Mucosa of descending colon (tissue), 3 donors: ENCODE data around the gene FBXL19. TPM values are rescaled to one million over a fixed set of nuclear protein-coding genes. Genes with fewer than 3 reads are reported as not detected.
A peak's percentile ranks its signal among the peaks of the same experiment; 100 is the strongest.

Source experiments
- ATAC-seq: fragments of 200-7000 bp; cut with Tn5 transposase; one replicate; pipeline ENCODE4 v1.9.1; 2020; ENCODE audit warnings: mild to moderate bottlenecking, moderate library complexity
- DNase-seq, 3 donors: peaks; one replicate each; pipeline ENCODE4 v3.0.0-alpha.2; 2020
- H3K36me3 ChIP-seq: fragments of 200-600 bp; one replicate; pipeline ENCODE4 v1.8.0; 2021; ENCODE audit warnings: low read depth, mild to moderate bottlenecking
- H3K4me1 ChIP-seq: fragments of 200-600 bp; one replicate; pipeline ENCODE4 v1.8.0; 2021; ENCODE audit warnings: low read depth, mild to moderate bottlenecking
- H3K4me3 ChIP-seq: fragments of 200-600 bp; one replicate; pipeline ENCODE4 v1.8.0; 2021; ENCODE audit warnings: mild to moderate bottlenecking
- H3K9me3 ChIP-seq: fragments of 200-600 bp; one replicate; pipeline ENCODE4 v1.8.0; 2021; ENCODE audit warnings: mild to moderate bottlenecking
- intact Hi-C, 2 donors: fragments of 100-400 bp; cut with DNase I in 1 of 2; cut with micrococcal nuclease in 1 of 2; formaldehyde crosslinking; loops; one replicate each; pipeline versions ENCODE4 v1.11.0 to v1.11.1; 2022; cut with DNase I, micrococcal nuclease
- total RNA-seq, 3 donors: library from RNA; stranded (reverse); fragmentation: NEBNext Ultra II Directional in 2 of 3; extraction: Animal tissue kit (Norgen Biotek cat#: 25700) in 2 of 3; gene quantifications; one replicate each; pipeline versions ENCODE4 v1.2.1 to v1.2.4, GENCODE V29; 2021 to 2023
- TF ChIP-seq, protein P1 (sequence below): fragments of 200-600 bp; IDR thresholded peaks from one replicate; pipeline ENCODE4 v1.8.0; 2022; ENCODE audit warnings: antibody characterized with exemption, mild to moderate bottlenecking
- donor health status: DM: no; HTN: no; CAD: no; lungs with moderate emphysema.
- donor health status: DM: no; HTN: no; CAD: no.
- donor health status: DM: no; HTN: yes; CAD: no.

The FBXL19 gene
- total RNA-seq, 3 donors from 2014 or later = 17.6 to 30.3 (median 22.4) TPM

DNA sequence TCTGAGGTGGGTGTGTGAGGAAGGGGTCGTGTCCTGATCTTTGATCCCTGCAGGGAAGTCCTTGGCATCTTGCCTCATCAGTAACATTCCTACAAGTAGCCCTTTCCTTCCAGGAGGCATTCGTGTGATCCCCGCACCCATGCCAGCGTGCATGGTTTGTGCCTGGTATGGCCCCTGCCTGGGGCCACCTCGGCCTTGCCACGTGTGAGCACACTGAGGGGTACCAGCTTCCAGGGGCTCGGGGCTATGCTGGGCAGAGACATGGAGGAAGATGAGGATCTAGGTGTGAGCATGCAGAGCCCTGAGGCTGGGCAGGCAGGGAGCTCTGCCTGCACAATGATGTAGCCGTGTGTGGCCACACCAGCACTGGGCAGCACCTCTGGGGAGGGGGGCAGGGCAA lies 67.7 kb downstream of the FBXL19 start:
- no peak for DNase-seq
- intact Hi-C loops = no loop called here
- TF ChIP-seq, protein P1, sequence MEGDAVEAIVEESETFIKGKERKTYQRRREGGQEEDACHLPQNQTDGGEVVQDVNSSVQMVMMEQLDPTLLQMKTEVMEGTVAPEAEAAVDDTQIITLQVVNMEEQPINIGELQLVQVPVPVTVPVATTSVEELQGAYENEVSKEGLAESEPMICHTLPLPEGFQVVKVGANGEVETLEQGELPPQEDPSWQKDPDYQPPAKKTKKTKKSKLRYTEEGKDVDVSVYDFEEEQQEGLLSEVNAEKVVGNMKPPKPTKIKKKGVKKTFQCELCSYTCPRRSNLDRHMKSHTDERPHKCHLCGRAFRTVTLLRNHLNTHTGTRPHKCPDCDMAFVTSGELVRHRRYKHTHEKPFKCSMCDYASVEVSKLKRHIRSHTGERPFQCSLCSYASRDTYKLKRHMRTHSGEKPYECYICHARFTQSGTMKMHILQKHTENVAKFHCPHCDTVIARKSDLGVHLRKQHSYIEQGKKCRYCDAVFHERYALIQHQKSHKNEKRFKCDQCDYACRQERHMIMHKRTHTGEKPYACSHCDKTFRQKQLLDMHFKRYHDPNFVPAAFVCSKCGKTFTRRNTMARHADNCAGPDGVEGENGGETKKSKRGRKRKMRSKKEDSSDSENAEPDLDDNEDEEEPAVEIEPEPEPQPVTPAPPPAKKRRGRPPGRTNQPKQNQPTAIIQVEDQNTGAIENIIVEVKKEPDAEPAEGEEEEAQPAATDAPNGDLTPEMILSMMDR = no peak
- no peak overlapping the region for H3K4me3 ChIP-seq
- H3K4me1 ChIP-seq = no peaks in the 10 kb centered on the region
- no peaks in the 10 kb centered on the region for H3K9me3 ChIP-seq
- H3K36me3 ChIP-seq = no peaks in the 10 kb centered on the region
- ATAC-seq = no peak

DNA sequence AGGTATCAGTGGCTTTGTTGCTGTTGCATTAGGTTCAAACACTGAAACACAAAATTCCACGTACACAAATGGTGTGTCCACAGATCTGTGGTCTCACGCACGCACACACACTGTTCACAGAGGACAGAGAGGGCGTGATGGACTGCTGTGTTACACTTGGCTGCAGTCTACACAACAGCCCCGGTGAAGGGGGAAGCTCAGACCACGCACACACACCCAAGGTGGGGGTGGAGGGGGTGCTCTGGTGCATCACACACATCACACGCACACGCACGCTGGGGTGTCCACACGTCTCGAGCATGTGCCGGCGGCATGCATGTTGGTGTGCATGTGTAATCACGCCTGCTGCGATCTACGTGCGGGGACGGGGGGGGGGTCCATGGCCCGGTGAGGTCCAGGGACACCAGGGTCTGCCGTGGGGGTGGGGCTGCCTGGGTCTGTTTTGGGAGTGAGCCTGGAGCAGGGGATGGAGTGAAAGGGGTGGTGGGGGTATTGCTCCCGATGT lies 69.0 kb downstream of the FBXL19 start:
- Histone ChIP-seq H3K9me3 (no peaks in the 10 kb centered on the region), H3K4me3 (no peak overlapping the region), H3K4me1 (peaks cover 3% of the 10 kb centered on the region), H3K36me3 (no peaks in the 10 kb centered on the region)
- TF ChIP-seq, protein P1 = no peak
- ATAC-seq (no peak), DNase-seq (no peak)
- intact Hi-C loops = no loop called here

DNA sequence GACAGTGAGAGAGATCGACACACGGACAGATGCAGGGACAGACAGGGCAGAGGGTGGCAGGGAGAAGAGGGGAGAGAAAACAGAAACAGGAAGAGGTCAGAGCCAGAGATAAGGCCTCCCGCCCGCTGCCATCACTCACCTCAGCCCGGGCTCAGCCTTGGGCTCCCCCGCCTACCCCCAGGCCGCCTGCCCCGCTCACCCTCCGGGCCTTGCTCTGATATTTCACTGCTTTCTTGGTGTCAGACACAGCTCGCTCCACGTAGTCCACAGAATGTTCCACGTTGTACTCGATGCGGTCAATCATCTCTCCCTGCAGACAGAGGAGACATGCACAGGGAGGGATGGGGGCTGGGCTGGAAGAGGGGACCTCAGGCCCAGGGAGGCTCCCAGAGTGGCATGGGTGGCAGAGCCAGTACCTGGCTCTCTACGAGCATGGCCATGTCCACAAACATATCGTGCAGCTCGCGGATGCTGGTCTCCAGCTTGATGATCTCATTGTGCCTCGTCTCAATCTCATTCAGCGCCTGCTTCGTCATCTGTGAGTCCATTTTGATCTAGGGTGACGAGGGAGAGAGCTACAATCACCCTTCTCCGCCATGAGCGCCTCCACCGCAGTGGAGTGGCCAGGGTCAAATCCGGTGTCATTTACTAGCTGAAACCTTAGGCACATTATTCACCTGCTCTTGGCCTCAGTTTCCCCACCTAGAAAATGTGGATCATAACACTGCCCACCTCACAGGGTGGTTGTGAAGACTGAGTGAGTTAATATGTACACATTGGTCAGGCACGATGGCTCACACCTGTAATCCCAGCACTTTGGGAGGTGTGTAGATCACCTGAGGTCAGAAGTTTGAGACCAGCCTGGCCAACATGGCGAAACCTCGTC lies 69.8 kb downstream of the FBXL19 start:
- H3K36me3 ChIP-seq = no peaks in the 10 kb centered on the region
- no peak for DNase-seq
- ATAC-seq = no peak
- intact Hi-C loops = no loop called here
- H3K4me1 ChIP-seq = peaks cover 3% of the 10 kb centered on the region
- TF ChIP-seq, protein P1 = no peak
- no peak overlapping the region for H3K4me3 ChIP-seq
- H3K9me3 ChIP-seq = no peaks in the 10 kb centered on the region

DNA sequence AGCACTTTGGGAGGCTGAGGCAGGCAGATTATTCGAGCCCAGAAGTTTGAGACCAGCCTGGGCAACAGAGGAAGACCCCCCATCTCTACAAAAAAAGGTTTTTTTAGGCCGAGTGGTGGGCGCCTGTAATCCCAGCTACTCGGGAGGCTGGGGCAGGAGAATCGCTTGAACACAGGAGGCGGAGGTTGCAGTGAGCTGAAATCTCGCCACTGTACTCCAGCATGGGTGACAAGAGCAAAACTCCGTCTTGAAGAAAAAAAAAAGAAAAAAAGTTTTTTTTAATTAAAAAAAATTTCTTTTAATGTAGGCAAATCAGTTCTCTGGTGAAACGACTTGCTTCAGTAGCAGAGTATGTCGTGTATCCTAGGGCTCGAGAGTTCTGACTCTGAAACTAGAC lies 72.6 kb downstream of the FBXL19 start:
- Histone ChIP-seq H3K4me1 (peaks cover 3% of the 10 kb centered on the region), H3K4me3 (no peak overlapping the region), H3K36me3 (no peaks in the 10 kb centered on the region), H3K9me3 (no peaks in the 10 kb centered on the region)
- no peak for DNase-seq
- TF ChIP-seq, protein P1 = no peak
- no peak for ATAC-seq
- intact Hi-C loops = no loop called here

DNA sequence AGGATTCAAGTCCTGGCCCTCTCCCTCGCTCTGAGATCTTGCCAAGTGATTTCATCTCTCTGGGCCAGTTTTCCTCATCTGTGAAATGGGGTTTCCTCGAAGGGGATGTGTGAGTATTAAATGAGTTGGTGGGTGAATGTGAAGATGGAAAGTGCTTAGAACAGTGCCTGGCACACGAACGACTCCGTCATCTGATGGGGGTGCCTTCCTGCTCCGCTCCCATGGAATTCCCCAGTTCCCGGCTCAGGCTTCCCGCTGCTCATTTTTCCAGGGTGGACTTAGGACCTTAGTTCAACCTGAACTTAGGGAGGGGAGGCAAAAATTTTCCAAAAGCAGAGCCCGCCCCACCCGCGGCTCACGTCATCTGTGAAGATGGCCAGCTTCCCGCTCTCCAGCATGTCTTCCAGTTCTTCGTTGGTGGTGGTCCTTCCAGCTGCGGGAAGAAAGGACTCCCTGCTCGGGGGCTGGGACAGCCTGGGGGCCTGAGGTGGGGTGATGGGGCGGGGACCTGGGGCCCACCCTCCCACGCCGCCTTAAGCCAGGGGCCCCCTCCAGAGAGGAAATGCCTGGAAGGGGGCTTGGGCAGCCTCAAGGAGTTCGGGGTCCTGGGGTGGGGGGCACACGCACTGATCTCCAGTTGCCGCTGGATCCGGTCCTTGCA lies 73.1 kb downstream of the FBXL19 start:
- no peak overlapping the region for H3K4me3 ChIP-seq
- no peaks in the 10 kb centered on the region for H3K9me3 ChIP-seq
- peaks cover 3% of the 10 kb centered on the region for H3K4me1 ChIP-seq
- peak; percentile 59 for ATAC-seq
- intact Hi-C loops = no loop called here
- H3K36me3 ChIP-seq = no peaks in the 10 kb centered on the region
- TF ChIP-seq, protein P1 = no peak
- peak in 2 of 3 donors; percentile 39 to 55 for DNase-seq
